Measurements from ENCODE around the gene ANXA4. TPM values are rescaled to one million over a fixed set of nuclear protein-coding genes. Genes with fewer than 3 reads are reported as not detected.

Gene ANXA4
- total and polyA plus RNA-seq, 4 donors, result 17.6 to 135 (median 59.4) TPM

GRCh38 chr2:69701100-69701945, 40.6 kb upstream of the ANXA4 start:
- WGBS, result 89% methylated on average over 9 of the region's 9 CpGs
- Histone ChIP-seq H3K27me3 (ENCODE audit: control insufficient read depth in 4 of 4, insufficient read depth in 4 of 4, low read length in 3 of 4) (no peaks in the 10 kb centered on the region), H3K9me3 (ENCODE audit: control insufficient read depth in 4 of 4, low read length in 3 of 4) (no peaks in the 10 kb centered on the region), H3K4me1 (ENCODE audit: control insufficient read depth in 4 of 4, insufficient read depth in 4 of 4, low read length in 3 of 4) (no peaks in the 10 kb centered on the region), H3K9ac (ENCODE audit: low read depth in 1 of 2, low read length in 2 of 2) (no peak overlapping the region), H3K27ac (ENCODE audit: low read depth in 1 of 2, low read length in 2 of 2) (no peak overlapping the region), H3K4me3 (ENCODE audit: low read depth in 1 of 3, low read length in 3 of 3) (no peak overlapping the region), H3K36me3 (ENCODE audit: control insufficient read depth in 4 of 4, insufficient read depth in 3 of 4, low read depth in 1 of 4, low read length in 3 of 4) (no peaks in the 10 kb centered on the region)
- no peak for DNase-seq (ENCODE audit: low spot score)
- no peak for TF ChIP-seq RXRA (IDR thresholded peaks at IDR 0.05)
- no peak for TF ChIP-seq ATF3 (IDR thresholded peaks at IDR 0.05)
- TF ChIP-seq, protein P1, sequence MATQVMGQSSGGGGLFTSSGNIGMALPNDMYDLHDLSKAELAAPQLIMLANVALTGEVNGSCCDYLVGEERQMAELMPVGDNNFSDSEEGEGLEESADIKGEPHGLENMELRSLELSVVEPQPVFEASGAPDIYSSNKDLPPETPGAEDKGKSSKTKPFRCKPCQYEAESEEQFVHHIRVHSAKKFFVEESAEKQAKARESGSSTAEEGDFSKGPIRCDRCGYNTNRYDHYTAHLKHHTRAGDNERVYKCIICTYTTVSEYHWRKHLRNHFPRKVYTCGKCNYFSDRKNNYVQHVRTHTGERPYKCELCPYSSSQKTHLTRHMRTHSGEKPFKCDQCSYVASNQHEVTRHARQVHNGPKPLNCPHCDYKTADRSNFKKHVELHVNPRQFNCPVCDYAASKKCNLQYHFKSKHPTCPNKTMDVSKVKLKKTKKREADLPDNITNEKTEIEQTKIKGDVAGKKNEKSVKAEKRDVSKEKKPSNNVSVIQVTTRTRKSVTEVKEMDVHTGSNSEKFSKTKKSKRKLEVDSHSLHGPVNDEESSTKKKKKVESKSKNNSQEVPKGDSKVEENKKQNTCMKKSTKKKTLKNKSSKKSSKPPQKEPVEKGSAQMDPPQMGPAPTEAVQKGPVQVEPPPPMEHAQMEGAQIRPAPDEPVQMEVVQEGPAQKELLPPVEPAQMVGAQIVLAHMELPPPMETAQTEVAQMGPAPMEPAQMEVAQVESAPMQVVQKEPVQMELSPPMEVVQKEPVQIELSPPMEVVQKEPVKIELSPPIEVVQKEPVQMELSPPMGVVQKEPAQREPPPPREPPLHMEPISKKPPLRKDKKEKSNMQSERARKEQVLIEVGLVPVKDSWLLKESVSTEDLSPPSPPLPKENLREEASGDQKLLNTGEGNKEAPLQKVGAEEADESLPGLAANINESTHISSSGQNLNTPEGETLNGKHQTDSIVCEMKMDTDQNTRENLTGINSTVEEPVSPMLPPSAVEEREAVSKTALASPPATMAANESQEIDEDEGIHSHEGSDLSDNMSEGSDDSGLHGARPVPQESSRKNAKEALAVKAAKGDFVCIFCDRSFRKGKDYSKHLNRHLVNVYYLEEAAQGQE (IDR thresholded peaks at IDR 0.05), result no peak
- no peak for TF ChIP-seq YY1 (IDR thresholded peaks at IDR 0.05)
- no peak for TF ChIP-seq FOXA2 (IDR thresholded peaks at IDR 0.05)
- TF ChIP-seq RAD21 (IDR thresholded peaks at IDR 0.05), result no peak
- no peak for TF ChIP-seq HNF4A (conservative IDR thresholded peaks at IDR 0.05)
- TF ChIP-seq FOXA1 (IDR thresholded peaks at IDR 0.05), result no peak
- no peak for TF ChIP-seq SP1 (IDR thresholded peaks at IDR 0.05)
- no peak for TF ChIP-seq GABPA (IDR thresholded peaks at IDR 0.05 in 1 of 2, conservative IDR thresholded peaks at IDR 0.05 in 1 of 2)
- TF ChIP-seq MAX (IDR thresholded peaks at IDR 0.05), result no peak
- no peak for TF ChIP-seq NR2F2 (IDR thresholded peaks at IDR 0.05)
- TF ChIP-seq TAF1 (conservative IDR thresholded peaks at IDR 0.05), result no peak
- TF ChIP-seq HNF4G (IDR thresholded peaks at IDR 0.05), result no peak
- no peak for TF ChIP-seq ZBTB33 (IDR thresholded peaks at IDR 0.05)
- no peak for TF ChIP-seq EGR1 (IDR thresholded peaks at IDR 0.05; ENCODE audit: low read depth in 2 of 2)

- no peak overlapping the region for H3K27ac ChIP-seq (ENCODE audit: low read depth in 1 of 2, low read length in 2 of 2)
- WGBS, result 90% methylated on average over 3 of the region's 3 CpGs
- no peak for TF ChIP-seq MAX (IDR thresholded peaks at IDR 0.05)
- TF ChIP-seq SP1 (IDR thresholded peaks at IDR 0.05), result no peak
- TF ChIP-seq JUND (IDR thresholded peaks at IDR 0.05), result no peak
- TF ChIP-seq TAF1 (conservative IDR thresholded peaks at IDR 0.05), result no peak
- no peak for TF ChIP-seq YY1 (IDR thresholded peaks at IDR 0.05)
- no peak for TF ChIP-seq GABPA (IDR thresholded peaks at IDR 0.05 in 1 of 2, conservative IDR thresholded peaks at IDR 0.05 in 1 of 2)
- no peak for TF ChIP-seq NR2F2 (IDR thresholded peaks at IDR 0.05)
- no peak for TF ChIP-seq HNF4A (conservative IDR thresholded peaks at IDR 0.05)
- TF ChIP-seq, protein P2, sequence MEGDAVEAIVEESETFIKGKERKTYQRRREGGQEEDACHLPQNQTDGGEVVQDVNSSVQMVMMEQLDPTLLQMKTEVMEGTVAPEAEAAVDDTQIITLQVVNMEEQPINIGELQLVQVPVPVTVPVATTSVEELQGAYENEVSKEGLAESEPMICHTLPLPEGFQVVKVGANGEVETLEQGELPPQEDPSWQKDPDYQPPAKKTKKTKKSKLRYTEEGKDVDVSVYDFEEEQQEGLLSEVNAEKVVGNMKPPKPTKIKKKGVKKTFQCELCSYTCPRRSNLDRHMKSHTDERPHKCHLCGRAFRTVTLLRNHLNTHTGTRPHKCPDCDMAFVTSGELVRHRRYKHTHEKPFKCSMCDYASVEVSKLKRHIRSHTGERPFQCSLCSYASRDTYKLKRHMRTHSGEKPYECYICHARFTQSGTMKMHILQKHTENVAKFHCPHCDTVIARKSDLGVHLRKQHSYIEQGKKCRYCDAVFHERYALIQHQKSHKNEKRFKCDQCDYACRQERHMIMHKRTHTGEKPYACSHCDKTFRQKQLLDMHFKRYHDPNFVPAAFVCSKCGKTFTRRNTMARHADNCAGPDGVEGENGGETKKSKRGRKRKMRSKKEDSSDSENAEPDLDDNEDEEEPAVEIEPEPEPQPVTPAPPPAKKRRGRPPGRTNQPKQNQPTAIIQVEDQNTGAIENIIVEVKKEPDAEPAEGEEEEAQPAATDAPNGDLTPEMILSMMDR (IDR thresholded peaks at IDR 0.05; ENCODE audit: low read depth, low read length, missing input control), result no peak
- TF ChIP-seq RXRA (IDR thresholded peaks at IDR 0.05), result no peak
- no peak for TF ChIP-seq ZBTB33 (IDR thresholded peaks at IDR 0.05)
- no peak for TF ChIP-seq FOXA2 (IDR thresholded peaks at IDR 0.05)
- no peak for TF ChIP-seq FOXA1 (IDR thresholded peaks at IDR 0.05)
- TF ChIP-seq ATF3 (IDR thresholded peaks at IDR 0.05), result no peak
- TF ChIP-seq EGR1 (IDR thresholded peaks at IDR 0.05; ENCODE audit: low read depth in 2 of 2), result no peak
- TF ChIP-seq RAD21 (IDR thresholded peaks at IDR 0.05), result no peak
- no peak for TF ChIP-seq HNF4G (IDR thresholded peaks at IDR 0.05)
Measured at GRCh38 chr2:69703189-69703588, 38.7 kb upstream of the ANXA4 start.

More at GRCh38 chr2:69703189-69703588, 38.7 kb upstream of the ANXA4 start:
- Histone ChIP-seq H3K36me3 (ENCODE audit: control insufficient read depth in 4 of 4, insufficient read depth in 3 of 4, low read depth in 1 of 4, low read length in 3 of 4) (no peaks in the 10 kb centered on the region), H3K9ac (ENCODE audit: low read depth in 1 of 2, low read length in 2 of 2) (no peak overlapping the region), H3K9me3 (ENCODE audit: control insufficient read depth in 4 of 4, low read length in 3 of 4) (no peaks in the 10 kb centered on the region), H3K27me3 (ENCODE audit: control insufficient read depth in 4 of 4, insufficient read depth in 4 of 4, low read length in 3 of 4) (no peaks in the 10 kb centered on the region), H3K4me1 (ENCODE audit: control insufficient read depth in 4 of 4, insufficient read depth in 4 of 4, low read length in 3 of 4) (no peaks in the 10 kb centered on the region), H3K4me3 (ENCODE audit: low read depth in 1 of 3, low read length in 3 of 3) (no peak overlapping the region)
- DNase-seq (ENCODE audit: low spot score), result no peak

Measured in liver (tissue), 9 donors.